HEK293 (cell line): ENCODE measurements around the gene DBI.

Experiments used
- EGR2 ChIP-seq: fragments of 450-650 bp; formaldehyde crosslinking; IDR thresholded peaks from 2 replicates; pipeline ENCODE4 v1.5.1; 2016; ENCODE audit warnings: low read depth, missing biosample characterization, missing genetic modification characterization
- GLIS2 ChIP-seq: fragments of 450-650 bp; formaldehyde crosslinking; IDR thresholded peaks from 2 replicates; pipeline ENCODE4 v1.5.1; 2016; ENCODE audit warnings: missing biosample characterization, missing genetic modification characterization
- MEIS1 ChIP-seq: sonication (generic); formaldehyde crosslinking; IDR thresholded peaks from 2 replicates; pipeline ENCODE4 v1.8.1; 2022; ENCODE audit warnings: missing genetic modification reagents, mild to moderate bottlenecking, borderline replicate concordance
- ZBTB1 ChIP-seq: fragments of 450-650 bp; formaldehyde crosslinking; IDR thresholded peaks from 2 replicates; pipeline ENCODE4 v1.5.1; 2016; ENCODE audit warnings: missing biosample characterization, missing genetic modification characterization
- ZNF157 ChIP-seq: fragments of 450-650 bp; formaldehyde crosslinking; IDR thresholded peaks from 2 replicates; pipeline ENCODE4 v1.5.1; 2016; ENCODE audit warnings: missing biosample characterization, missing genetic modification characterization
- ZNF292 ChIP-seq: fragments of 450-650 bp; formaldehyde crosslinking; IDR thresholded peaks from 2 replicates; pipeline ENCODE4 v1.5.1; 2016; ENCODE audit warnings: low read depth, missing biosample characterization, missing genetic modification characterization, borderline replicate concordance
- ZNF302 ChIP-seq: fragments of 450-650 bp; formaldehyde crosslinking; IDR thresholded peaks from 2 replicates; pipeline ENCODE4 v1.5.1; 2016; ENCODE audit warnings: missing biosample characterization, missing genetic modification characterization, low read depth
- ZNF530 ChIP-seq: fragments of 450-650 bp; formaldehyde crosslinking; IDR thresholded peaks from 2 replicates; pipeline ENCODE4 v1.5.1; 2016; ENCODE audit warnings: low read depth, missing biosample characterization, missing genetic modification characterization
- ZNF837 ChIP-seq: fragments of 450-650 bp; formaldehyde crosslinking; IDR thresholded peaks from 2 replicates; pipeline ENCODE4 v1.5.1; 2016; ENCODE audit warnings: missing biosample characterization, missing genetic modification characterization
- TF ChIP-seq, protein P1 (sequence below): fragments of 450-650 bp; formaldehyde crosslinking; IDR thresholded peaks from 2 replicates; pipeline ENCODE4 v1.5.1; 2016; ENCODE audit warnings: missing biosample characterization, missing genetic modification characterization

DNA sequence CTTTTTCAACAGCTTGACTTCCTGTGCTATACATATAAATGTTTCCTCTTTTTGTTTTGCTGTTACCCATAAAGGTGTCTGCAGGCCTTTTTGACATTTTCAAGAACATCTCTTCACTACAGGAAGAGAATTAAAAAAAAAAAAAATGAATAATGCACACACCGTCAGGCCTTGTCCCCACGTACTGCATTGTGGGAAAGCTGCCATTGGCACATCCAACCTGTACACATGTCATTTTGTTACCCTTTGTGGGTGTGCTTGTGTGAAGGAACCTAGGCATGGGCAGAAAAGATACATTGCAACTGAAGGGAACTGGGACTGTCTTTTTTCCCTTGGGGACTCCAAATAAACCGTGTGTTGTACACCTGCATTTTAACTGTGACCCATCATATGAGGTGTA lies 48.1 kb downstream of the DBI start:
- TF ChIP-seq, protein P1, sequence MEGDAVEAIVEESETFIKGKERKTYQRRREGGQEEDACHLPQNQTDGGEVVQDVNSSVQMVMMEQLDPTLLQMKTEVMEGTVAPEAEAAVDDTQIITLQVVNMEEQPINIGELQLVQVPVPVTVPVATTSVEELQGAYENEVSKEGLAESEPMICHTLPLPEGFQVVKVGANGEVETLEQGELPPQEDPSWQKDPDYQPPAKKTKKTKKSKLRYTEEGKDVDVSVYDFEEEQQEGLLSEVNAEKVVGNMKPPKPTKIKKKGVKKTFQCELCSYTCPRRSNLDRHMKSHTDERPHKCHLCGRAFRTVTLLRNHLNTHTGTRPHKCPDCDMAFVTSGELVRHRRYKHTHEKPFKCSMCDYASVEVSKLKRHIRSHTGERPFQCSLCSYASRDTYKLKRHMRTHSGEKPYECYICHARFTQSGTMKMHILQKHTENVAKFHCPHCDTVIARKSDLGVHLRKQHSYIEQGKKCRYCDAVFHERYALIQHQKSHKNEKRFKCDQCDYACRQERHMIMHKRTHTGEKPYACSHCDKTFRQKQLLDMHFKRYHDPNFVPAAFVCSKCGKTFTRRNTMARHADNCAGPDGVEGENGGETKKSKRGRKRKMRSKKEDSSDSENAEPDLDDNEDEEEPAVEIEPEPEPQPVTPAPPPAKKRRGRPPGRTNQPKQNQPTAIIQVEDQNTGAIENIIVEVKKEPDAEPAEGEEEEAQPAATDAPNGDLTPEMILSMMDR (tag by site-specific recombination): no peak
- TF ChIP-seq MEIS1 (no peak), ZNF157 (tag by site-specific recombination) (no peak), ZBTB1 (tag by site-specific recombination) (no peak), ZNF292 (tag by site-specific recombination) (no peak), GLIS2 (no peak), ZNF302 (tag by site-specific recombination) (no peak), ZNF837 (tag by site-specific recombination) (no peak), ZNF530 (tag by site-specific recombination) (no peak), EGR2 (tag by site-specific recombination) (no peak)
